Epithelial cell of prostate (primary cell): ENCODE results near the gene RPL21.

Source experiments
- DNase-seq: peaks from one replicate; pipeline ENCODE4 v3.0.0-alpha.2; 2011; ENCODE audit warnings: low read depth, low spot score
- H3K27ac ChIP-seq: fragments of 450-650 bp; 2 replicates; pipeline ENCODE4 v1.5.1; 2017; ENCODE audit warnings: mild to moderate bottlenecking

The RPL21 gene

GRCh38 chr13:27257648-27258253 is 6.4 kb downstream of the RPL21 start:
- H3K27ac ChIP-seq = peak overlapping the region; percentile 34
- no peak for DNase-seq

GRCh38 chr13:27258637-27259386 is 7.5 kb downstream of the RPL21 start:
- H3K27ac ChIP-seq = peak overlapping the region; percentile 34
- no peak for DNase-seq

GRCh38 chr13:27259831-27260230 is 8.5 kb downstream of the RPL21 start:
- DNase-seq = no peak

GRCh38 chr13:27261396-27261795 is 10.0 kb downstream of the RPL21 start:
- peak overlapping the region; percentile 34 for H3K27ac ChIP-seq
- DNase-seq = no peak

More at GRCh38 chr13:27259831-27260230, 8.5 kb downstream of the RPL21 start:
- H3K27ac ChIP-seq = peak overlapping the region; percentile 34

GRCh38 chr13:27263438-27263837 is 12.1 kb downstream of the RPL21 start:
- no peak overlapping the region for H3K27ac ChIP-seq
- no peak for DNase-seq

DNA sequence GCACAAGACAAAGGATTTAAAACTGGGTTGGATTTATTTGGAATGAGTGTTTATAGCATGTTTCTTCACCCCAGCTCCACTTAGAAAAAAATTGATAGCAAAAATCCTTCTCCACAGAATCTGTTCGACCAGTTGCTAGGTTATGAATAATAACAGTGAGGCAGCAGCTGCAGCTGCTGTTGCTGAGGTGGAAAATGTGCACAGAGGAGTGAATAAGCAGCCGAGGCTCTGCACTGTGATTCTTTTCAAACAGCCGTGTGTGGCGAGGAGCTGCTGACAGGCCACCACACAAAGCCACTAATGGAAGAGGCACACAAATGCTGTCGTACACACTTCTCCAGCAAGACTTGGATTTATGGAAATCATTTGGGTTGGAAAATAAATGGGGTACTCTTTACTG is 12.8 kb downstream of the RPL21 start:
- no peak for DNase-seq
- H3K27ac ChIP-seq = no peak overlapping the region

- H3K27ac ChIP-seq = no peak overlapping the region
- DNase-seq = no peak
These were observed 13.3 kb downstream of the RPL21 start for GRCh38 chr13:27264648-27265047.

DNA sequence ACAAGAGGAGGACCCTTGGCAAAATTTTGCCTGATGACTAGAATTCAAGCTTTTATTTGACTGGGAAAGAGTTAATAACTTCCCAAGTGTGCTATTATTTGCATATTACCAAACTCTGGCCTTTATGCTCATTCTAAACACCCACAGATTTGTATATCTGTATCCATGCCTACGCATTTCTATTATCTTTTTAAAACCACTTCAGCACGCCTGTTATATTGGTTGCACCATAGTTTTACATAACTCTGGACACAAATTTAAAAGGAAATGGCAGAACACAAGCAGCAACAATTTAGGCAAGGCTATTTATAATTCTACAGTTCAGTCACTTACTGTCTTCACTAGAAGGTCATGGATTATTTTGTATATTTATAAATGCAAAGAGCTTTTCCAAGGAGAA is 15.6 kb downstream of the RPL21 start:
- no peak for DNase-seq
- H3K27ac ChIP-seq = no peak overlapping the region

GRCh38 chr13:27267596-27267995 is 16.2 kb downstream of the RPL21 start:
- H3K27ac ChIP-seq = no peak overlapping the region
- DNase-seq = no peak

- DNase-seq = no peak
- no peak overlapping the region for H3K27ac ChIP-seq
These were observed 17.8 kb downstream of the RPL21 start for GRCh38 chr13:27269114-27269665.

DNA sequence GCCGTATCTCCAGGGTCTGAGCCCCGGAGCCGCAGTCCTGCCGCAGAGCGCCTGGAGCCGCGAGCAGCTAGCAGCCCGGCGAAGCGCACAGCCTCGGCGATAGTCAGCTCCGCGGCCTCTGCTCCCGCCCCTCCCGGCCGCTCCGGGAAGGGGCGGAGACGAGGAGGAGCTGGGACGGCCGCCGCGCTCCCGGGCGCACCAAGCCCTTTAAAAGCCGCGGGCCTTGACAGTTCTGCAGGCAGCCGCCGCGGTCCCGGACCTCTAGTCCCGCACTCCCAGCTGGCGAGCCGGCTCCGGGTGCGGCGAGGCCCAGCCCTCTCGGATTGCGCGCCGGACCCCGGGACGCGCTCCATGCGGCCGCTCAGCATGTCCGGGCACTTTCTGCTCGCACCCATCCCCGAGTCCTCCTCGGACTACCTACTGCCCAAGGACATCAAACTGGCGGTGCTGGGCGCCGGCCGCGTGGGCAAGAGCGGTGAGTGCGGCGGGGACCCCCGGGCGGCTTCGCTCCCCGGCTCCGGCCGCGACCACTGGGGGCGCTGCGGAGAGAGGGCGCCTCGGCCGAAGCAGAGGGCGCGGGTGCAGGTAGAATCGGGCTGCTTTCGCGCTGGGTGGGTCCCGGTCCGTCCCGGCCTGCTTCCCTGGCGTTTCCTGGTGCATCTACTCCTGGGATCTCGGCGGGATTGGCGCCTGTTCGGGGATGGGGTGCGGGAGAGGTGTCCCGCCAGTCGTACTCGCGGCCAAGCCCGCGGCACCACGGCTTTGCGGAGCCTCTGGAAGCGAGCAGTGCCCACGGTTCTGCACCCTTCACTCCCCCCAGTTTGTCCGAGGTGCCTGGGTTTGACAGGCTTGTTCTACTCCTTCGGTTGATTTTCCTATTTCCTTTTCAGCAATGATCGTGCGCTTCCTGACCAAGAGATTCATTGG is 19.5 kb downstream of the RPL21 start, which contains the start of gene RASL11A:
Gene RASL11A (plus strand): TSS at position 237 of the 927 bp plus-strand sequence. CDS start 115 bp downstream, at position 352.
- H3K27ac ChIP-seq = peak within 1 kb of the TSS; percentile 38
- DNase-seq = no peak

GRCh38 chr13:27271570-27272096 is 20.3 kb downstream of the RPL21 start:
- H3K27ac ChIP-seq = no peak overlapping the region
- no peak for DNase-seq

GRCh38 chr13:27273658-27274425 is 22.5 kb downstream of the RPL21 start:
- DNase-seq = no peak
- no peak overlapping the region for H3K27ac ChIP-seq

DNA sequence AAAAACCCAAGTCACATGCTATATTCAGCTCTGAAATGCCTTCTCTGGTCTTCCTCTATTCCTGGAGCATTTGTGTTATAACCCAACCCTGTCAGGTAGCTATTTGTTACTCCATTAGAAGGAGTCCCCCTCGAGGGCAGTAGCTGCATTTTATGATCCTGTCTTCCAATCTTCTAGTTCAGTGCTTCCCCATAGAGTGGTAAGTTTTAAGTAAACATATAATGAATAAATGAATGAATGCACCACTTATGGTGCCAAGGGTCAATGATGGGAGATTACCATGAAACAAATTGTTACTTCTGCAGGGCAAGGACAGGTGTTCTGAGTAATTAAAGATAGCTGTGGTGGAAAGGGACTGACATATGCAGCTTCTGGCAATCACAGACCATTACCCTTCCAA is 23.3 kb downstream of the RPL21 start:
- no peak overlapping the region for H3K27ac ChIP-seq
- DNase-seq = no peak

DNA sequence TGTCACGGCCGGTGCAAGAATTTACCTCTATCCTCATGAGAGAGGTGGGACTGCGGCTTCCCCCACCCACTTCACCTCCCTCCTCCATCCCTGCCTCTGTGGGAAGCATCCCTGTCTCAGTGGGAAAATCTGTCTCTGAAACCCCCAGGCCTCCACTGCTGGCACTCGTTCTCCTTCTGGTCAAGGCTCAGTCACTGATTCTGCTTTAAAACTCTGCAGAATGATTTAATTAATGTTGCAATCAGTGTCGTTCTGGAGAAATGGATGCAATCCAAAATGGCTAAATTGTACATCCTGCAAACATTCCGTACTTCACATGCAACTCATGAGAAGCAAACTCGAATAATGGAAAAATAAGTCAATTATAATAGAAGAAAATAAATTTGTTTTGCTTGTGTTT is 24.8 kb downstream of the RPL21 start:
- DNase-seq = no peak
- no peak overlapping the region for H3K27ac ChIP-seq

DNA sequence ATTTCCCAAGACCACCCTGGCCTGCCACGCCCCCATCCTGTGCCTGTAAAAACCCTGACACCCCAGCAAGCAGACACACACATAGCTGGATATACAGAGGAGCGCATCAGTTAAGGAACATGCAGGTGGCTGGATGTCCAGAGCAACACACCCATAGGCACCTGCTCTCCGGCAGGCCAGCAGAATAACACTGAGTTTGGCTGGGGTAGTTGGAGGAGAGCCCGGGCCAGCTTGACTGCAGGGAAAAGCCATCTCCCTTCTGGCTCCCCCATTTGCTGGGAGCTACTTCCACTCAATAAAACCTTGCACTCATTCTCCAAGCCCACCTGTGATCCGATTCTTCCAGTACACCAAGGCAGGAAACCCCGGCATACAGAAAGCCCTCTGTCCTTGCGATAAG is 28.1 kb downstream of the RPL21 start:
- H3K27ac ChIP-seq = no peak overlapping the region
- DNase-seq = no peak

GRCh38 chr13:27280009-27280656 is 28.8 kb downstream of the RPL21 start:
- DNase-seq = no peak
- no peak overlapping the region for H3K27ac ChIP-seq

DNA sequence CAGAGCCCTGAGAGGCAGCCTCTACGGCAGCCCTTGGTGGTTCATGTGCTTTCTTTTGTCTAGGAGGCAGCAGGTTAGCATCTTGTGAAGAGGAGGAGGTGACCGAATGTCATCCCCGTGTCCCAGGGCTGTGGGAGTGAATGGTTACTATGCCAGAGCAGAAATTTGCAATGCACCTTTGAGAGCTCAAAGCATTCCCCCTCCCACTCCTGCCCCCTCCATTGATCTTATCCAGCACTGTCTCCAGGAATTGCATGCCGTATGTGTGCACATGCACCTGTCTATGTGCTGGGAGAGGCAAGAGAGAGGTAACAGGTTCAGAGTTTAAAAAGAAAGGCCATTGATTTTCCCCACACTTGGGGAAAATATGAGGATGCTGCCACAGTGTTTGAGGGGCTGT is 29.5 kb downstream of the RPL21 start:
- DNase-seq = no peak
- H3K27ac ChIP-seq = no peak overlapping the region

- DNase-seq = no peak
These were observed 30.1 kb downstream of the RPL21 start for GRCh38 chr13:27281420-27281819.

More at GRCh38 chr13:27281420-27281819, 30.1 kb downstream of the RPL21 start:
- H3K27ac ChIP-seq = no peak overlapping the region
